ENCODE measurements around the gene ZNRF4.

DNA sequence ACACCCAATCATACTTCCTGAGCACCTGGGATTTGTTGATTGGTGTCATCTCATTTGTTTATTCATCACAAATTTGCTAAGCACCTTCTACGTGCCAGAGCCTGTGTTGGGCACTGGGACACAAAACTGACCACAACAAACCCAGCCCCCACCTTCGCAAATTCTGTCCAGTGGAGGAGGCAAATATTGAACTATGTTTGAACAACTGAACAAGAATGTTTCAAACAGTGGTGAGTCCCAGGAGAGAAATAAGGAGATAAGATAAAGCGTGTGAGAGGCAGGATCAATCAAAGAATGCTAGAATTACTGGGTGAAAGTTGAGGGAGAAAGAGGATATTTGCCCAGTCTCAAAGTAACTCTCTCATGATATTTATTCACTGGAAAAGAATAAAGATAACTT, 8.7 kb downstream of the ZNRF4 start:
- TF ChIP-seq, protein P1, sequence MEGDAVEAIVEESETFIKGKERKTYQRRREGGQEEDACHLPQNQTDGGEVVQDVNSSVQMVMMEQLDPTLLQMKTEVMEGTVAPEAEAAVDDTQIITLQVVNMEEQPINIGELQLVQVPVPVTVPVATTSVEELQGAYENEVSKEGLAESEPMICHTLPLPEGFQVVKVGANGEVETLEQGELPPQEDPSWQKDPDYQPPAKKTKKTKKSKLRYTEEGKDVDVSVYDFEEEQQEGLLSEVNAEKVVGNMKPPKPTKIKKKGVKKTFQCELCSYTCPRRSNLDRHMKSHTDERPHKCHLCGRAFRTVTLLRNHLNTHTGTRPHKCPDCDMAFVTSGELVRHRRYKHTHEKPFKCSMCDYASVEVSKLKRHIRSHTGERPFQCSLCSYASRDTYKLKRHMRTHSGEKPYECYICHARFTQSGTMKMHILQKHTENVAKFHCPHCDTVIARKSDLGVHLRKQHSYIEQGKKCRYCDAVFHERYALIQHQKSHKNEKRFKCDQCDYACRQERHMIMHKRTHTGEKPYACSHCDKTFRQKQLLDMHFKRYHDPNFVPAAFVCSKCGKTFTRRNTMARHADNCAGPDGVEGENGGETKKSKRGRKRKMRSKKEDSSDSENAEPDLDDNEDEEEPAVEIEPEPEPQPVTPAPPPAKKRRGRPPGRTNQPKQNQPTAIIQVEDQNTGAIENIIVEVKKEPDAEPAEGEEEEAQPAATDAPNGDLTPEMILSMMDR (conservative IDR thresholded peaks at IDR 0.05; ENCODE audit: low read depth in 2 of 2): no peak
- TF ChIP-seq, protein P2, sequence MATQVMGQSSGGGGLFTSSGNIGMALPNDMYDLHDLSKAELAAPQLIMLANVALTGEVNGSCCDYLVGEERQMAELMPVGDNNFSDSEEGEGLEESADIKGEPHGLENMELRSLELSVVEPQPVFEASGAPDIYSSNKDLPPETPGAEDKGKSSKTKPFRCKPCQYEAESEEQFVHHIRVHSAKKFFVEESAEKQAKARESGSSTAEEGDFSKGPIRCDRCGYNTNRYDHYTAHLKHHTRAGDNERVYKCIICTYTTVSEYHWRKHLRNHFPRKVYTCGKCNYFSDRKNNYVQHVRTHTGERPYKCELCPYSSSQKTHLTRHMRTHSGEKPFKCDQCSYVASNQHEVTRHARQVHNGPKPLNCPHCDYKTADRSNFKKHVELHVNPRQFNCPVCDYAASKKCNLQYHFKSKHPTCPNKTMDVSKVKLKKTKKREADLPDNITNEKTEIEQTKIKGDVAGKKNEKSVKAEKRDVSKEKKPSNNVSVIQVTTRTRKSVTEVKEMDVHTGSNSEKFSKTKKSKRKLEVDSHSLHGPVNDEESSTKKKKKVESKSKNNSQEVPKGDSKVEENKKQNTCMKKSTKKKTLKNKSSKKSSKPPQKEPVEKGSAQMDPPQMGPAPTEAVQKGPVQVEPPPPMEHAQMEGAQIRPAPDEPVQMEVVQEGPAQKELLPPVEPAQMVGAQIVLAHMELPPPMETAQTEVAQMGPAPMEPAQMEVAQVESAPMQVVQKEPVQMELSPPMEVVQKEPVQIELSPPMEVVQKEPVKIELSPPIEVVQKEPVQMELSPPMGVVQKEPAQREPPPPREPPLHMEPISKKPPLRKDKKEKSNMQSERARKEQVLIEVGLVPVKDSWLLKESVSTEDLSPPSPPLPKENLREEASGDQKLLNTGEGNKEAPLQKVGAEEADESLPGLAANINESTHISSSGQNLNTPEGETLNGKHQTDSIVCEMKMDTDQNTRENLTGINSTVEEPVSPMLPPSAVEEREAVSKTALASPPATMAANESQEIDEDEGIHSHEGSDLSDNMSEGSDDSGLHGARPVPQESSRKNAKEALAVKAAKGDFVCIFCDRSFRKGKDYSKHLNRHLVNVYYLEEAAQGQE (IDR thresholded peaks at IDR 0.05; ENCODE audit: unreplicated experiment): no peak
- TF ChIP-seq EZH2 (IDR thresholded peaks at IDR 0.05; ENCODE audit: low read depth, unreplicated experiment): no peak
- TF ChIP-seq POLR2AphosphoS5 (IDR thresholded peaks at IDR 0.05; ENCODE audit: low read depth): no peak
- no peak for TF ChIP-seq NANOG (IDR thresholded peaks at IDR 0.05; ENCODE audit: borderline replicate concordance)
